Measurements from ENCODE around the gene BRSK2. TPM values are rescaled to one million over a fixed set of nuclear protein-coding genes. Genes with fewer than 3 reads are reported as not detected.
"Not testable (repeated sequence)": the region's sequence is repeated elsewhere in the genome, so short reads cannot be mapped to it uniquely, and the experiment has no call there.

BRSK2 gene
- total RNA-seq, 1 experiment from 2014 or later: 1.2 TPM

- no peak overlapping the region for H3K4me3 ChIP-seq (ENCODE audit: low read length)
- CTCF ChIA-PET: no interaction called here
These were observed 22.8 kb downstream of the BRSK2 start for GRCh38 chr11:1412377-1413095.

GRCh38 chr11:1414650-1415049 lies 24.9 kb downstream of the BRSK2 start:
- no peaks in the 10 kb centered on the region for H3K36me3 ChIP-seq (ENCODE audit: low read depth, low read length)
- CTCF ChIA-PET: no interaction called here
- no peaks in the 10 kb centered on the region for H3K4me1 ChIP-seq (ENCODE audit: insufficient read depth, low read length)
- intact Hi-C loops (cut with micrococcal nuclease): no loop called here
- H3F3A ChIP-seq (ENCODE audit: low read length, unreplicated experiment): no peaks in the 10 kb centered on the region
- POLR2A ChIA-PET (ENCODE audit: unreplicated experiment): interaction anchor here (0.6 kb wide), 1 partner anchor 24 kb away, joined by 8 read pairs; no protein-coding TSS in a partner anchor
- no peaks in the 10 kb centered on the region for H3K27me3 ChIP-seq (ENCODE audit: low read length)
- TF ChIP-seq EZH2 (IDR thresholded peaks at IDR 0.05; ENCODE audit: low read length, unreplicated experiment) (no peak), CTCF (conservative IDR thresholded peaks at IDR 0.05; ENCODE audit: low read depth, low read length) (no peak)
- H3K4me2 ChIP-seq (ENCODE audit: low read length): no peak overlapping the region
- no TSS peak for BruUV-seq (replicated peaks)
- DNase-seq (no peak), ATAC-seq (no peak)
- H3K9me2 ChIP-seq (replicated peaks; ENCODE audit: low read length): no peaks in the 10 kb centered on the region
- no peak overlapping the region for H3K9ac ChIP-seq (ENCODE audit: low read length)
- no peaks in the 10 kb centered on the region for H3K79me2 ChIP-seq (ENCODE audit: low read length)
- no peak overlapping the region for H3K27ac ChIP-seq (ENCODE audit: low read length)
- H3K4me3 ChIP-seq (ENCODE audit: low read length): no peak overlapping the region
- no peaks in the 10 kb centered on the region for H4K20me1 ChIP-seq (ENCODE audit: low read length)
- H2AFZ ChIP-seq (ENCODE audit: low read length): no peak overlapping the region
- 0 out of 2 replicates have a peak, but pooled peaks cover 4% of the 10 kb centered on the region for H3K9me3 ChIP-seq (ENCODE audit: low read length)

More at GRCh38 chr11:1412377-1413095, 22.8 kb downstream of the BRSK2 start:
- no peaks in the 10 kb centered on the region for H4K20me1 ChIP-seq (ENCODE audit: low read length)
- no TSS peak for BruUV-seq (replicated peaks)
- 0 out of 2 replicates have a peak, but pooled peaks cover 4% of the 10 kb centered on the region for H3K9me3 ChIP-seq (ENCODE audit: low read length)
- intact Hi-C loops (cut with micrococcal nuclease): no loop called here
- no peaks in the 10 kb centered on the region for H3K9me2 ChIP-seq (replicated peaks; ENCODE audit: low read length)
- TF ChIP-seq EZH2 (IDR thresholded peaks at IDR 0.05; ENCODE audit: low read length, unreplicated experiment) (no peak), EZH2phosphoT487 (IDR thresholded peaks at IDR 0.05; ENCODE audit: borderline replicate concordance, low read length) (no peak), CTCF (conservative IDR thresholded peaks at IDR 0.05; ENCODE audit: low read depth, low read length) (no peak)
- H2AFZ ChIP-seq (ENCODE audit: low read length): no peak overlapping the region
- no peaks in the 10 kb centered on the region for H3K79me2 ChIP-seq (ENCODE audit: low read length)
- no peak for DNase-seq
- no peak overlapping the region for H3K27ac ChIP-seq (ENCODE audit: low read length)
- POLR2A ChIA-PET (ENCODE audit: unreplicated experiment): no interaction called here
- no peaks in the 10 kb centered on the region for H3K36me3 ChIP-seq (ENCODE audit: low read depth, low read length)
- no peaks in the 10 kb centered on the region for H3K27me3 ChIP-seq (ENCODE audit: low read length)
- H3K9ac ChIP-seq (ENCODE audit: low read length): no peak overlapping the region
- no peaks in the 10 kb centered on the region for H3K4me1 ChIP-seq (ENCODE audit: insufficient read depth, low read length)
- H3F3A ChIP-seq (ENCODE audit: low read length, unreplicated experiment): no peaks in the 10 kb centered on the region
- no peak overlapping the region for H3K4me2 ChIP-seq (ENCODE audit: low read length)
- no peak for ATAC-seq

- Histone ChIP-seq H3K36me3 (ENCODE audit: low read depth, low read length) (no peaks in the 10 kb centered on the region), H2AFZ (ENCODE audit: low read length) (no peak overlapping the region), H3K9ac (ENCODE audit: low read length) (no peak overlapping the region), H4K20me1 (ENCODE audit: low read length) (no peaks in the 10 kb centered on the region), H3K9me3 (ENCODE audit: low read length) (0 out of 2 replicates have a peak, but pooled peaks cover 4% of the 10 kb centered on the region), H3K79me2 (ENCODE audit: low read length) (no peaks in the 10 kb centered on the region), H3F3A (ENCODE audit: low read length, unreplicated experiment) (no peaks in the 10 kb centered on the region), H3K4me3 (ENCODE audit: low read length) (no peak overlapping the region), H3K4me1 (ENCODE audit: insufficient read depth, low read length) (no peaks in the 10 kb centered on the region), H3K9me2 (replicated peaks; ENCODE audit: low read length) (no peaks in the 10 kb centered on the region), H3K4me2 (ENCODE audit: low read length) (no peak overlapping the region), H3K27me3 (ENCODE audit: low read length) (no peaks in the 10 kb centered on the region), H3K27ac (ENCODE audit: low read length) (no peak overlapping the region)
- no peak for DNase-seq
- ChIA-PET POLR2A (ENCODE audit: unreplicated experiment) (no interaction called here), CTCF (no interaction called here)
- no TSS peak for BruUV-seq (replicated peaks)
- no peak for ATAC-seq
- no peak for TF ChIP-seq EZH2 (IDR thresholded peaks at IDR 0.05; ENCODE audit: low read length, unreplicated experiment)
- no peak for TF ChIP-seq EZH2phosphoT487 (IDR thresholded peaks at IDR 0.05; ENCODE audit: borderline replicate concordance, low read length)
- TF ChIP-seq CTCF (conservative IDR thresholded peaks at IDR 0.05; ENCODE audit: low read depth, low read length): no peak
- intact Hi-C loops (cut with micrococcal nuclease): no loop called here
These were observed 25.9 kb downstream of the BRSK2 start for GRCh38 chr11:1415631-1416030.

GRCh38 chr11:1418192-1418795 lies 28.6 kb downstream of the BRSK2 start:
- H3K27me3 ChIP-seq (ENCODE audit: low read length); H4K20me1 ChIP-seq (ENCODE audit: low read length); H3K4me1 ChIP-seq (ENCODE audit: insufficient read depth, low read length); H3K9me2 ChIP-seq (replicated peaks; ENCODE audit: low read length); H3F3A ChIP-seq (ENCODE audit: low read length, unreplicated experiment); H3K9me3 ChIP-seq (ENCODE audit: low read length); H3K4me2 ChIP-seq (ENCODE audit: low read length); CTCF ChIA-PET; H3K27ac ChIP-seq (ENCODE audit: low read length); BruUV-seq (replicated peaks); H3K79me2 ChIP-seq (ENCODE audit: low read length); H2AFZ ChIP-seq (ENCODE audit: low read length); H3K36me3 ChIP-seq (ENCODE audit: low read depth, low read length); H3K9ac ChIP-seq (ENCODE audit: low read length); H3K4me3 ChIP-seq (ENCODE audit: low read length); intact Hi-C loops (cut with micrococcal nuclease); DNase-seq; ATAC-seq; POLR2A ChIA-PET (ENCODE audit: unreplicated experiment): not testable (repeated sequence)
